ENCODE results near the gene CACNA2D3. TPM values are rescaled to one million over a fixed set of nuclear protein-coding genes. Genes with fewer than 3 reads are reported as not detected.

Gene CACNA2D3
- total RNA-seq, 1 donor from 2014 or later, result 7.3 TPM

- Histone ChIP-seq H3K4me3 (no peak overlapping the region), H3K36me3 (no peaks in the 10 kb centered on the region), H3K9me3 (no peaks in the 10 kb centered on the region), H3K27me3 (no peaks in the 10 kb centered on the region), H3K27ac (no peak overlapping the region), H3K4me1 (no peaks in the 10 kb centered on the region)
- ATAC-seq, result peak; percentile 83
- TF ChIP-seq CTCF (IDR thresholded peaks at IDR 0.05), result peak; percentile 56
- intact Hi-C loops (cut with DNase I), result no loop called here
- peak; percentile 66 for DNase-seq
These were observed 829.1 kb downstream of the CACNA2D3 start for GRCh38 chr3:54951405-54951804.

GRCh38 chr3:54954022-54954421 is 831.7 kb downstream of the CACNA2D3 start:
- ATAC-seq (no peak), DNase-seq (no peak)
- Histone ChIP-seq H3K4me1 (no peaks in the 10 kb centered on the region), H3K4me3 (no peak overlapping the region), H3K27me3 (no peaks in the 10 kb centered on the region), H3K27ac (no peak overlapping the region), H3K9me3 (no peaks in the 10 kb centered on the region), H3K36me3 (no peaks in the 10 kb centered on the region)
- TF ChIP-seq CTCF (IDR thresholded peaks at IDR 0.05), result no peak
- intact Hi-C loops (cut with DNase I), result no loop called here

GRCh38 chr3:54954521-54954920 is 832.2 kb downstream of the CACNA2D3 start:
- no peaks in the 10 kb centered on the region for H3K36me3 ChIP-seq
- no peak for TF ChIP-seq CTCF (IDR thresholded peaks at IDR 0.05)
- H3K9me3 ChIP-seq, result no peaks in the 10 kb centered on the region
- H3K27ac ChIP-seq, result no peak overlapping the region
- intact Hi-C loops (cut with DNase I), result no loop called here
- DNase-seq (no peak), ATAC-seq (no peak)
- H3K4me3 ChIP-seq, result no peak overlapping the region
- H3K27me3 ChIP-seq, result no peaks in the 10 kb centered on the region
- no peaks in the 10 kb centered on the region for H3K4me1 ChIP-seq

- TF ChIP-seq CTCF (IDR thresholded peaks at IDR 0.05), result no peak
- no peaks in the 10 kb centered on the region for H3K27me3 ChIP-seq
- ATAC-seq, result no peak
- no peaks in the 10 kb centered on the region for H3K9me3 ChIP-seq
- intact Hi-C loops (cut with DNase I), result no loop called here
- H3K4me1 ChIP-seq, result no peaks in the 10 kb centered on the region
- no peak overlapping the region for H3K27ac ChIP-seq
- no peak overlapping the region for H3K4me3 ChIP-seq
- DNase-seq, result no peak
- H3K36me3 ChIP-seq, result no peaks in the 10 kb centered on the region
These were observed 833.1 kb downstream of the CACNA2D3 start for GRCh38 chr3:54955496-54955895.

GRCh38 chr3:54955941-54956340 is 833.6 kb downstream of the CACNA2D3 start:
- no peak for TF ChIP-seq CTCF (IDR thresholded peaks at IDR 0.05)
- H3K9me3 ChIP-seq, result no peaks in the 10 kb centered on the region
- no peak overlapping the region for H3K27ac ChIP-seq
- no peak overlapping the region for H3K4me3 ChIP-seq
- no peak for DNase-seq
- H3K27me3 ChIP-seq, result no peaks in the 10 kb centered on the region
- H3K4me1 ChIP-seq, result no peaks in the 10 kb centered on the region
- H3K36me3 ChIP-seq, result no peaks in the 10 kb centered on the region
- intact Hi-C loops (cut with DNase I), result no loop called here
- ATAC-seq, result no peak

- ATAC-seq, result no peak
- no peak overlapping the region for H3K27ac ChIP-seq
- no peaks in the 10 kb centered on the region for H3K4me1 ChIP-seq
- H3K27me3 ChIP-seq, result no peaks in the 10 kb centered on the region
- no peak for TF ChIP-seq CTCF (IDR thresholded peaks at IDR 0.05)
- no peaks in the 10 kb centered on the region for H3K36me3 ChIP-seq
- no peak overlapping the region for H3K4me3 ChIP-seq
- H3K9me3 ChIP-seq, result no peaks in the 10 kb centered on the region
- no peak for DNase-seq
- intact Hi-C loops (cut with DNase I), result no loop called here
These were observed 835.4 kb downstream of the CACNA2D3 start for GRCh38 chr3:54957711-54958110.

All from upper lobe of right lung (tissue), 1 donor.